ENCODE data around the gene AKAP5.

AKAP5 gene

DNA sequence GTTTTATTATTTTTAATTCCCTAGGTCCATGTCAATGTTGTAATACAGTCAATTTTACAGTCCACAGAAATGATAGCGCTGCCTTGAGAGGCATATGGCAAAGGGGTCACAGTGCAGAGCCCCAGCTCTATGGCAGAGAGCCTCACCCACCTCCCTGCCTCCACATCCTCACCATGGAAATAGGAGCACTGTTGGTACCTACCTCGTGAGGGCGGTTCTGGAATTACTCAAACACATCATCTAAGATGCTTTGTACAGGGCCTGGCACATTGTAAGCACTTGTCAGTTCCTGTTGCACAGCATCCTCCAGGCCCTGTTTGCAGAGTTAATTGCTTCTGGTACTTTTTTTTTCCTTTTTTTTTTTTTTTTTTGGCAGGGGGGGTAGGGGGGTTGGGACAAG lies 4.1 kb upstream of the AKAP5 start:
- no peak for DNase-seq

DNA sequence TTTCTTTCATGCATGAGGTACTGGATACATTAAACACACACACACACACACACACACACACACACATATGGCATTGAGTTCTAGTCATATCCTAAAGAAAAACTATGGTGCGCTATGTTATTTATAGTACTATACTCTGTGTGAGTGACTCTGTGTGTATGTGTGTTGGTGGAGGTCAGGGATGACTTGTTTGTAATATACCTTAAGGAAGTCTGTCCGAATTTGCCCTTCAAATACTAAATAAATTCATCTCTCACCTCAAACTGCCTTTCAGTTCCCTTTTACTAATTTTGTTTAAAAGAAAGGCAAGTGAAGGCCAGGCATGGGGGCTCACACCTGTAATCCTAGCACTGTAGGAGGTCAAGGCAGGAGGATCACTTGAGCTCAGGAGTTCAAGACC lies 2.1 kb upstream of the AKAP5 start:
- DNase-seq, result no peak

DNA sequence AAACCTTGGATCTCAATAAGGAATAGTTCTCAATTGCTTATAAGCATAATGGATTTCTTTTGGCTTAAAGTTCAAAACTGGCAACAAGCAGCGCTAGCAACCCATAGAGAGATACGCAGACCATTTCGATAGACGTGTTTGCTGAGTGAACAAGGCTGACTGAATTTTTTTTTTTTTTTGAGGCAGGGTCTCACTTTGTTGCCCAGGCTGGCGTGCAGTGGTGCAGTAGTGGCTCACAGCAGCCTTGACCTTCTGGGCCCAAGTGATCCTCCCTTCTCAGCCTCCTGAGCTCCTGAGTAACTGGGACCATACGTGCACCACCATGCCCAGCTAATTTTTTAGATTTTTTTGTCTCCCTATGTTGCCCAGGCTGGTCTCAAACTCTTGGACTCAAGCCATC lies 1.4 kb upstream of the AKAP5 start:
- DNase-seq, result no peak

DNA sequence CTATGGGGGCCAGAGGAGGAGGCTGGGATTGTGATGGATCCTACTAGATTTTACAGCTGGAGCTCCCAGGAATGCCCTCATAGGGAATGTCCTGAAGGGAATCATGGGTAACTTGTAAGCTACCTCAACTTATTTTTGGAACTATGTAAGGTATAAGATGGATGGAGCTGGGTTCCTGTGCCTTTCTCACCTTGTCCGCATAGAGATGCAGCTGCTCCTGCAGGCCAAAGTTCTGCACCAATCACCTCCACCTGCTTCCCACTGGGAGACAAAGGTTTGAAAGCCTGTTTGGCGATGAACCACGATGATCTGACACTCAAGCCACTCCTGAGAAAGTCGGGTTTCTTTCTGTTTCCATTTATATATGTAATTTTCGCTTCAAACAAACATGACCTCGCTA lies 648 bp upstream of the AKAP5 start:
- no peak for DNase-seq

DNA sequence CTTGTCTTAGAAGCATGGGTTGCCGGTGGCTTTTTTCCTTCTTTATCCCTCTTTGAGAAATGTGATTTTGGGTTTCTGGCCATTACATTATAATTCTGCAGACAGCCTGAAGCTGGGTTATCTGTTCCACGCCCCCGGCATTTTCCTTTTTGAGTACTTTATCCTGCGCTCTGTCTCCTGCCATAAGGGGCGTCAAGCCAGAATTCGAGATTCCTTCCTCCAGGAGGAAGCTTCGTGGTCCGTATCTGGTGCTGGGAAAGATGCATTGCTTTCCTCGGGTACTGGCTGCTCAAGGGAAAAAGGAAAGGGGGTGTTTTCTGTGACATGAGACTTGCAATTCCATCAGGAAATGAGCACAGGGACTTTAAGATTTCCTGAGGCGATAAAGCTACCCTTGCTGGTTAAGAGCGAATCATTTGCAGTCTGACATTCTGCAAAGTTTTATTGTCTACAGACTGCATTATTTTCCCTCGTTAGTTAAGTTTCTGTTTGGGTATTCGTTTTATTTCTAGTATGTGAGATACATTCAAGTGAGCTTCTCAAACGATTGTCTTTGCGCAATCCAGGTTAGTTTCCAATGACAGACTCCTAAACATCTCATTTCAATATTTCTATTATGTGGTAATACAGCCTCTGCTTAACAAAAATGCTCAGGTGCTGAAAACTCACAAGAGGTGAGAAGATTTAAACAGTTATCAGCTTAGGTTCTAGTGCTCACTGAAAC lies 694 bp downstream of the AKAP5 start:
- no peak for DNase-seq

DNA sequence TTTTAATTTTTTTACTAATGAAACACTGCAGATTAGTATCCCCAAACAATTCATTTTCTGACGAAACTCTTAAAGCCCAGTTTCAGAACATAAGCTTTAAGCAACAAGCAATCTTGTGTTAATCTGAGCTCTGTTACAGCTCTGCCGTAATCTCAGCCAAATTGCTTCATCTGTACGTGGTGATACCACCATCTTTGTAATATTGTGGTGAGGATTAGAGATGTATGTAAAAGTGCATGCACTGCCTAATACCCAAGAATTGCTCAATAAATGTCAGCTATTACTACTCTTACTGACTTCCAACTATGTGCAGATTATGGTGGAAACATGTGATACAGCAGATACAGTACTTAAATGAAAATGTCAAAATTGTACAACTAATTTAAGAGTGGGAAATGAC lies 1.8 kb downstream of the AKAP5 start:
- no peak for DNase-seq

DNA sequence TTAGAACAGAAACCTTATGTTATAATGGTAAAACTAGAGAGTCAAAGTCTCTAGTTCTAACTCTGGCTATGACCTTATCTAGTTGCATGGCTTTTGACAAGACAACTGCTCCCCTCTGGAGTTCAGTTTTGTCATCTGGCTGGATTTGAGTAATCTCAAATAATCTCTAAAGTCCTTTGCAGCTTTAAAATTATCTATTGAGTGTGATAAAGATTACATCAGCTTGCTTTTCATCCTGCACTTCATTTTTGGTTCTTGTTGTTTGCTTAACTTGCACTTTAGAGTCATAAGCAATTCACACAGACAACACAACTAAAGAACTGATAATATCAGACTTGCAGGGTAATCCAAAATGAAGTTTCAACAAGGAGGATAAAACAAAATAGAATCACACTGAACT lies 2.3 kb downstream of the AKAP5 start:
- no peak for DNase-seq

DNA sequence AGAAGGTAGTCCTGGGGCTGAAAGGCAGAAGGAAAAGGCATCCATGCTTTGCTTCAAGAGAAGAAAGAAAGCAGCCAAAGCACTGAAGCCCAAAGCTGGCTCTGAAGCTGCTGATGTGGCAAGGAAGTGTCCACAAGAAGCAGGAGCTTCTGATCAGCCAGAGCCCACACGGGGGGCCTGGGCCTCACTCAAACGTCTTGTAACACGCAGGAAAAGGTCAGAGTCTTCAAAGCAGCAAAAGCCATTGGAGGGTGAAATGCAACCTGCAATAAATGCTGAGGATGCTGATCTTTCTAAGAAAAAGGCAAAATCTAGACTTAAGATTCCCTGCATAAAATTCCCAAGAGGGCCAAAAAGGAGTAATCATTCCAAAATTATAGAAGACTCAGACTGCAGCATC lies 3.2 kb downstream of the AKAP5 start:
- DNase-seq, result no peak

DNA sequence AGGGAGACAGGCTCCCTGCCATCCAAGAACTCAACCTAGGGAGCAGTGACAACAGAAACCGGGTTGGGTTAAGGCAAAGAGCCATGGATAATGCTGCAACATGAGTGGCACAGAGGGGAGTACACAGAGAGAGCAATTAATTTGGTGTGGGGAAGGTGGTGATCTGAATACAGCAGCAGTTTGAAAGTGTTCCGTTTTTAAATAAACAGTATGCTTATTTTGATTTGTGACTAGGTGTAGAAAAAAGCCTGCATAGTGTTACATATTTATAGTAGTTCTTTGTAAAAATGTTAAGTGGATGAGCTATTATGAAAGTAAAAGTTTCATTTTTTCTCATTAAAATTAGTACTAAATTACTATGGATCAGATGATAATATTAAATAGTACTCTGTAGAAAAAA lies 8.7 kb downstream of the AKAP5 start:
- no peak for DNase-seq

DNA sequence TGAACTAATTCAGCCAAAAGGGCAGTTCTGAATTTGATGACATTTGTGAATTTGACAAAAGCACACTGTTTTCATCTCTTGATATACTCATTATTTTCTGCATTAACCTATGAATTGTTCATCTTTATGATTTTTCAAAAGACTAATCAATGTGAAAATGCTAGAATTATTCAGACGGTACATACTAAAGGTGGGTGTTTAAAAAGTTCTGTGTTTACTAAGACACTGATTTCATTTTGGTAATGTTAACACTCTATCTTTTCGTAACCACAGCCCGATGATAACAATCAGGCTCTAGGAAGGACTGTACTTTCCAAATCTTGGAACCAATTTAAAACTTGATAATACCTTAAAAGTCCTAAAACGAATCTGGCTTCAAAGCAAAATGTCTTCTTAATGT lies 9.4 kb downstream of the AKAP5 start:
- DNase-seq, result no peak

DNA sequence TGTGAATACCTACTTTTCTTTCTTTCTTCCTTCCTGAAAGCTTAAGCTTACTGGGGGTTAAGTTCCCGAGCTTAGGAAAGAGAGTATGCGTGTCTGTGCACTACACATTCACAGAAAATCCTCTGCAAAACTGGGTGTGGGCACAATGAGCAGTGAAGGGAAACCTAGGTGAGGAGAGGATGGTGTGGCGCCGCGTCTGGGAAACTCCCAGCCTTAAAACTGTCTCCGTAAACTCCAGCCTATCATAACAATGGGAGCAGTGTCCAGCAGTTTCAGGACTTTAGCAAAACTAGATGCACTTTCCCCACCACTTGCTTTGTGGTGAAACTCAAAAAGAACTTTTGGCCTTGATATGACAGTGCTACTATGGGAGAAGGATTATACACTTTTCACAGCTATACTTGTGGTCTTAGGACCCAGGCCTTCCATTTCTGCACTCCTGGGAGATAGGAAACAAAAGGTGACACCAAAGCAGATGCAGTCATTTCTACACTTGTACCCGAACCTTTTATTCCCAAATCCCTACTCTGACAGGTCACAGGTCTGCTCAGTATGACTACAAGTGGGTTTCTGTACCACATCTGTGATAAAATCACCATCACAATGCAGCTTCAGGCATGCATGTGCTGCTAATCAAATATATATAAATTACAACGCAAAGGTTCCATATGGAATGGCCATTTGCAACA lies 10.4 kb downstream of the AKAP5 start:
- DNase-seq, result no peak

DNA sequence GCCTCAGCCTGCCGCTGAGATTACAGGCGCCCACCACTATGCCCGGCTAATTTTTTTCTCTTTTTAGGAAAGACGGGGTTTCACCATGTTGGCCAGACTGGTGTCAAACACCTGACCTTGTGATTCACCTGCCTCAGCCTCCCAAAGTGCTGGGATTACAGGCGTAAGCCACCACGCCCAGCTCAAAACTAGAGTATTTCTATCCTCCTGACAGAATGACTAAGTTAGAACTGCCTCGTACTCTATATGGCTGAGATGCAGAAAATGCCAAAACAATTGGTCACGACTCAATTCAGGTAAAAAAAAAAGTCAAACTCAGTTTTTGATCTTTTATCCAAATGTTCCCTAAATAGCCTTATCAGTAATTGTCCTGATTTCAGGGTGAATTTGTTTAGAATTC lies 11.1 kb downstream of the AKAP5 start:
- DNase-seq, result no peak

DNA sequence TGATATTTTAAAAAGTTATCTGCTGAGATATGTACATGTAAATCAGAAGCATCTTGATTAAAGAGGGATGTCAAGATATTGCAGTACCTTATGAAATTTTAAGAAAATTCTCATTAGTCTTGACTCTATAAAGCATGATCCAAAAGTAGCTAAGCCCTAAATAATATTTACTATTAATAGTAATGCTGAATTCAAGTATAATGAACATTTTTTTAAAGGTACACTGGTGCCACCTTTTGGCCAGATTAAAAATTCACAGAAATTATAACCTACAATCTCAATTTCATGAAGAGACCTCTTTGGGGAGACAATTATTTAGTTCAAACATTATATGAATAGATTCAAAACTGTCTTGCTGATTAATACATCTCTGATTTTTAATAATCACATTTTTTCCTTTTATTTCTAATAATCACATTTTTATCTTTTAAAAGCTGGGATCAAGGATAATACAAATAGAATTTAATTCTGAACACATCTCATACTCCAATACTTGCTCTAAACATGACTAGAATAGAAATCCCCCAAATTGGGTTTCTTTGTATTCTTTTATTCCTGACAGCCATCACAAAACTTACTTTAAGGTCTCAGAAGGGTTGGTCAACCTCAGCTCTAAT lies 13.4 kb downstream of the AKAP5 start:
- no peak for DNase-seq

DNA sequence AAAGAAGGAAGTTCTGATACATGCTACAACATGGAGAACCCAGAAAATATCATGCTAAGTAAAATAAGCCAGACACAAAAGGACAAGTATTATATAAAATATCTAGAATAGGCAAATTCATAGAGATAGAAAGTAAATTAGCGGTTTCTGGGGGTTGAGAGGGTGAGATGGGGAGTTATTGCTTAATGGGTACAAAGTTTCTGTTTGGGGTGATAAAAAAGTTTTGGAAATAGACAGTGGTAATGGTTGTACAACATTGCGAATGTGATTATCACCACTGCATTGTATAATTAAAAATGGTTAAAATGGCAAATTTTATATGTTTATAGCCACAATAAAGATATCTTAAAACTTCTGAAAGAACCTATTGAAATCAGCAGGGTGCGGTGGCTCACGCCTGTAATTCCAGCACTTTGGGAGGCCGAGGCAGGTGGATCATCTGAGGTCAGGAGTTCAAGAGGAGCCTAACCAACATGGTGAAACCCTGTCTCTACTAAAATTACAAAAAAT lies 23.3 kb downstream of the AKAP5 start:
- no peak for DNase-seq

DNA sequence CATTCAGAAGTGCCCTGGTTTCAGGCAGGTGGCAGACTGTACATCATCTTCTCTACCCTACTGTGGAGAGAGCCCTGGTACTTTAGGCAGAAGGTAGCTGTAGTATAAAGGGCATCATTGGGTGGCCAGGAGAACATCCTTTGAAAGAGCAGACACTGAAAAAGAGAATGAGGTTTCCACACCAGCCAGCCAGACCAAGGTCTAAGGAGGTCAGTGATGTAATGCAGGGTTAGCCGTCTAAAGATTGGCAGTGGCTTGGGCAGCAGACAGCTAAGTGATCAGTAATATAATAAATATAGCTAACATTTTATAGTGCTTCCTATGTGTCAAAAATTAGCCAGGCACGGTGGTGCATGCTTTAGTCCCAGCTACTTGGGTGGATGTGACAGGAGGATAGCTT lies 26.3 kb downstream of the AKAP5 start:
- DNase-seq, result no peak

DNA sequence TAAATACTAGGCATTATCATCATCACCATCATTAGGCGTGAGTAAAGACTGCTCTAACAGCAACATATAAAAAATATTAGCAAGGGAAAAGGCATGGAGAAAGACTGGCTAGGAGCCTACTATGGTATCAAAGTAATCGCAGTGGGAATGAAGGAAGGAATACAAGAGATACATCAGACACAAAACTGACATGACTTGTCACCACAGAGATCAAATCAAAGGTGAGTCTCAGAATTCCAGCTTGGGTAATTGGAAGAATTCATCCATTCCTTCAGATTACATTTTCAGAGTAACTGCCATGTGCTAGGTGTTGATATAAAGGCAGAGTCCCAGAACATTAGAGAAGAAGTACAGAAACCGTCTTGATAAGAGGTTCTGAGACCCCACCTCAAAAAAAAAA lies 28.2 kb downstream of the AKAP5 start:
- no peak for DNase-seq

DNA sequence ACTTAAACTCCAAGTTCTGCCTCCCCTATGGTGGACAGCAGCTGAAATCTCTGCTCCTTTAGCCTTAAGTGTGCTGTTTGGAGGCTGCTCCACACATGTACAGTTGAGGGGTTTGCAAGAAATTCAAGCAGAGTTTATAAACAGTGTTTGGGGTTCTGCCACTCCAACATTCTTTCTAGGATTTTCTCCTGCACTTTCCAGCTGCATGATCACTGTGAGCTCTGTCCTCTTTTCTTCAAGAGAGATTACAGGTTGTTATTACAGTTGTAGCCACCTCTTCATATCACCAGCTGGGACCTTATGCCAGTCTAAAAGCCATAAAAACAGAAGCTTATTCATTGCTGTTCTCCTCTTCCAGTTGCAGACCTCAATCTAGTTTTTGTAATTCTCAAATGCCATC lies 30.0 kb downstream of the AKAP5 start:
- no peak for DNase-seq

DNA sequence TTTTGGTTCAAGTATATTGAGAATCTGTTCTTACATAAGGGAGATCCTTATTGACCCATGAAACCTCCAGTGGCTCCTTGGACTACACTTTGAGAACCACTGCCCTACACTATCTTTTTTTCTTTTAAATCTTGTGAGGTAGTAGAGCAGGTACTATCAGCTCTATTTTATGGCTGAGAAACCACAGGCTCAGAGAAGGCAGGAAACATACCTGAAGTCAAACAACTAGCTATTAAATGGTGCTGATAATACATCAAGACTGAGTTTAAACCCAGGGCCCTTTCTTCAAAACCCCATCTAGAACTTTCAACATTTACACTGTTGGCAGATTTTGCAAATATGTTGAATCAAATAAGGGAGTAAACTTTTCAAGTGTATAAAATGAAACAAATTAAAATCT lies 31.5 kb downstream of the AKAP5 start:
- DNase-seq, result no peak

DNA sequence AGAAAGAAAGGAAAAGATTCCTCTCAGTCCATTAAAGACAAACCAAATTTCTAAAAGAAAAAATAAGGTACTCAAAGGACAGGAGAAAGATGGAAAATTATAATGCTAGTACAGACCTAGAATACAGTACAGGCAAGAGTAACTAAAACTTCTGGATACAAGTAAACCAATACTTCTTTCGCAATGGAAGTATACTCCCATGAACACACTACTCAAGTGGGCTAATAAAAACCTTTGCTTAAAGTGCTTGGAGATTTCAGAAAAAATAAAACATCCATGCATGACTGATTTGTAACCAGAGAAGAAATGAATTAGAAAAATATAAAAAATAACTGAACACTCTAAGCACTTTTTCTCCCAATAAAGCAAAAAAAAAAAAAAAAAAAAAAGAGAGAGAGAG lies 34.8 kb downstream of the AKAP5 start:
- DNase-seq, result no peak

DNA sequence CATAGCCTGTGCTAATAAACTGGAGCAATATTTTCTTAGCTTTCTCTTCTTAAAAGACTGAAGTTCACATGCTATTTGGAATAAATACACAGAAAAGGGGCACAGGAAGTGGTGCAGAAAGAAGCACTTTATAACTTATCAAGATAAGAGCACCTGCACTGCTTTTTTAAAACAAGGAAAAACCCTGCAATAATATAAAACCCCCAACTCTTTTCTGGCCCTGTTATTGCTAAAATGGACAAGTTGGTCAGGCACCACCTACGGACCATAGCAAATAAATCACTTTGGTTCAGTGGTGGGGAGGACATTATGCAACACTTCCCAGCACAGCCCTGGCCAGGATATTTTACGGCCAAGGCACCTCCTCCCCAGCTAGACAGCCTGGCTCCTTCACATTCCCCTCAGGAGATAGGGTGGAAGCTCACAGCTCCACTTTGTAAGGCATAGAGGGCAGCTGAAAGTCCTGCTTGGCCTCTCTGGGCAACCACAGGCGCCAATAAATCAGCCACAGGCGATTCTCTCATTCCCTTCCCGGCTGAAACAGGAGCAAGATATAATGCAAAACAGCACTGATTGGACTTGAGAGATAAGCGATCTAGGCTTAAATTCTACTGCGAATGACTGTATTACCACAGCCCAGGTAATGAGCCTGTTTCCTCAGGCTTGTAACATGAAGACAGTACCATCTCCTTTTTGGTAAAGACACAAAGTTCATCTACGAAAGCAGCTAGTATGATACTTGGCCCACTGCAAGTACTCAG lies 36.3 kb downstream of the AKAP5 start:
- no peak for DNase-seq

DNA sequence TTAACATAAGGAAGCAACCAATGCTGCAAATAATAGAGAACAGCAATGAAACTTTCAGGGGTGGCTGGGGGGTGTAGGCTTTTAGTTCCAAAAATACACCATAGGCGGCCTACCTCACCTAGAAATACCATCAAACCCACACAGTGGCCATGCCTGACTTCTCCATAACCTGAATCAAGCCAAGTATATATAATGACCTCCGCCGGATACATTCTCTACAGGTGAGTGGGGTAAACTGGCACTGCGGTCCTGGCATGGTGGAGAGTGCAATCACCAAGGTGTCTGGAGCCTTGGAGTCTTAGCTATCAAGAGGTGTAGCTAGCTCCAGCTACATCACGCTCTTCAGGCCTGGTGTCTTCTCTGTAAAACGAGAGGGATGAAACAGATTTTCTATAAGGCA lies 37.2 kb downstream of the AKAP5 start:
- DNase-seq, result no peak

DNA sequence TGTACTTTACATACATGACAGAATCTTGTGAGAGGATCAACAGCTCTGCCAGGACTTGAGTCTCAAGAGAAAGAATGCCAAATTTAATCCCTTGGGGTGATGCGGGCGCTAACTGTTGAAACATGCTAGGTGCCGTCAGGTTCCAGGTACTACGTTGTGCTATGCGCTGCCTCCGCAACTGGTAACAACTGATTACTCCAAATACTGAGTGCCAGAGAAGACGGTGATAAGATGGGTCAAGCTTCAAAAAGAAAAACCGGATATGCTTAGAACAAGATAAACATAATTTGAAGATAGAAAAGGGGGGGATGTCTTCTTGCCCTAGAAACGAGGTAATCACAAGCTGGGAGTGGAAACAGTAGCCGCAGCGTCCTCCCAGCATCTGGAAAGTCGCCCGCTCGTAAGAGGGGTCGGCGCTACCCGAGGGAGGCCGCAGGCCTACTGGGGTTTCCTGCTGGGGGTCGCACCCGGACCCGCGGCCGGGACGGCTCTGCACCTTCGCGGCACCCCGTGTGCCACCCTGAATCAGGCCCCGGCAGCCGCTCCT lies 37.7 kb downstream of the AKAP5 start:
- no peak for DNase-seq

Data from effector CD8-positive, alpha-beta T cell (primary cell).